Stimulated activated CD4-positive, alpha-beta T cell treated with anti-CD3 and anti-CD28 coated beads, Interleukin-12 subunit alpha, Interleukin-12 subunit beta, amount 100 ng/mL, for 48 hours (primary cell): Measurements from ENCODE around the gene FOXL1.
A peak's percentile ranks its signal among the peaks of the same experiment; 100 is the strongest.

Experiments used
- DNase-seq, 3 donors: peaks; one replicate each; pipeline ENCODE4 v3.0.0-alpha.2; 2020; ENCODE audit warnings: low read depth in 2 of 3, low spot score in 1 of 3

FOXL1 gene

GRCh38 chr16:86568677-86569623 lies 9.4 kb upstream of the FOXL1 start:
- DNase-seq, result no peak

GRCh38 chr16:86569701-86570447 lies 8.5 kb upstream of the FOXL1 start:
- no peak for DNase-seq

- no peak for DNase-seq
Measured at GRCh38 chr16:86570558-86571529, 7.5 kb upstream of the FOXL1 start.

- no peak for DNase-seq
Measured at GRCh38 chr16:86571530-86571915, 6.8 kb upstream of the FOXL1 start.

GRCh38 chr16:86572041-86572521 lies 6.3 kb upstream of the FOXL1 start:
- DNase-seq, result no peak

GRCh38 chr16:86572606-86573005 lies 5.7 kb upstream of the FOXL1 start:
- no peak for DNase-seq

GRCh38 chr16:86573215-86573614 lies 5.1 kb upstream of the FOXL1 start:
- DNase-seq, result no peak

GRCh38 chr16:86573646-86574508 lies 4.5 kb upstream of the FOXL1 start:
- DNase-seq, result no peak

- DNase-seq, result no peak
Measured at GRCh38 chr16:86574646-86575045, 3.7 kb upstream of the FOXL1 start.

- no peak for DNase-seq
Measured at GRCh38 chr16:86575095-86575685, 3.2 kb upstream of the FOXL1 start.

GRCh38 chr16:86575754-86576557 lies 2.4 kb upstream of the FOXL1 start:
- peak in 2 of 3 donors; percentile 28 to 40 for DNase-seq

- no peak for DNase-seq
Measured at GRCh38 chr16:86576591-86577313, 1.6 kb upstream of the FOXL1 start.

- no peak for DNase-seq
Measured at GRCh38 chr16:86577314-86577971, 906 bp upstream of the FOXL1 start.

GRCh38 chr16:86578611-86579267 lies 390 bp downstream of the FOXL1 start:
- no peak for DNase-seq

- no peak for DNase-seq
Measured at GRCh38 chr16:86579268-86580062, 1.1 kb downstream of the FOXL1 start.
